Natural killer cell treated with Interleukin-12 subunit alpha and Interleukin-12 subunit beta and Interleukin-15 and Interleukin-18, amount 100 ng/mL, for 72 hours (primary cell): ENCODE data around the gene UBA52. TPM values are rescaled to one million over a fixed set of nuclear protein-coding genes. Genes with fewer than 3 reads are reported as not detected.
A peak's percentile ranks its signal among the peaks of the same experiment; 100 is the strongest.

Experiments
- ATAC-seq, 2 donors: fragments of 150-1000 bp; cut with Tn5 transposase in 1 of 2; sonication (Bioruptor Pico), chemical (Tn5 transposase) in 1 of 2; 2 replicates each; pipeline ENCODE4 v1.10.0; 2021
- DNase-seq: peaks from one replicate; pipeline ENCODE4 v3.0.0; 2022; ENCODE audit warnings: low spot score
- H3K27ac Mint-ChIP-seq, 2 donors: 1 replicate in 1 of 2; 2 replicates in 1 of 2; pipeline ENCODE4 v1.8.0; 2022; ENCODE audit warnings: mixed read lengths in 2 of 2, mild to moderate bottlenecking in 1 of 2, moderate library complexity in 1 of 2
- H3K27me3 Mint-ChIP-seq, 2 donors: 1 replicate in 1 of 2; 2 replicates in 1 of 2; pipeline ENCODE4 v1.8.0; 2022; ENCODE audit warnings: mixed read lengths in 2 of 2
- H3K36me3 Mint-ChIP-seq: one replicate; pipeline ENCODE4 v1.8.0; 2022; ENCODE audit warnings: mixed read lengths
- H3K4me1 Mint-ChIP-seq, 2 donors: 1 replicate in 1 of 2; 2 replicates in 1 of 2; pipeline ENCODE4 v1.8.0; 2022; ENCODE audit warnings: low read depth in 2 of 2, mixed read lengths in 2 of 2, mild to moderate bottlenecking in 1 of 2
- H3K4me3 Mint-ChIP-seq: one replicate; pipeline ENCODE4 v1.8.0; 2022; ENCODE audit warnings: mixed read lengths
- H3K9me3 Mint-ChIP-seq: 2 replicates; pipeline ENCODE4 v1.8.0; 2022; ENCODE audit warnings: mixed read lengths
- total RNA-seq, 2 donors: library from RNA; stranded (reverse); gene quantifications; one replicate each; pipeline ENCODE4 v1.2.3, GENCODE V29; 2022

The UBA52 gene
- total RNA-seq, 2 donors from 2014 or later, result 1,148 to 1,390 TPM

DNA sequence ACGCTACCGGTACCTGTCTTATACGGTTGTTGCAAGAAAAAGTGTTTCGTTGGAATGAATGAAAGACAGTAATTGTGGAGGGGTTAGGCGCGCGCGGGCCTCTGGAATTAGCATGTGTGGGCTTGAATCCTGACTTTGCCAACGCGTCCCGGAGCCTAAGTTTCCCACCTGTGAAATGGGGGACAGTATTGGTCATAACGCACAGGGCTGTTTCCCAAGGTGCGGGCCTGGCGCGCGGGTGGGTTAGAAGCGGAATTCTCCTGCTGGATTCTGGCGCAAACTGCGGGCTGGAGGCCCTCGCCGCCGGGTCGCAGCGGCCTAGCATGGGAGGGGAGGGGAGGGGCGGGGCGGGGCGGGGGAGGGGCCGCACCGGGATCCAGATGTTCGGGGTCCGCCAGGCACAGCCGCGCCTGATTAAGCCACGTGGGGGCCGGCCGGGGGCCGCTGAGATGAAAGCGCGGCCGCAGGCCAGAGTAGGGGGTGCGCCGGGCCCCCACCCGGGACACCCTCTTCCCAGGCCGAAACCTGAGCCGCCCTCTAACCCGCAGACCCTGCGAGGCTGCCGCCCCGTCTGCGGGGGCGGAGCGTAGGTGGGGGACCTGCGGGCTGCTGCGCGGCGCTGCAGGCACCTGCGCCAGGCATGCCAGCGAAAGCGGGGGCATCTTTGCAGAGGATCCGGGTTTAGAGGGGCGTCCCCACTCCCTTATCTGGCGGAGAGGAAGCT lies 39.8 kb downstream of the UBA52 start:
- H3K4me1 Mint-ChIP-seq, result peaks cover 4 to 17% of the 10 kb centered on the region in 2 donors
- no peaks in the 10 kb centered on the region for H3K9me3 Mint-ChIP-seq
- no peak overlapping the region for H3K27ac Mint-ChIP-seq
- no peaks in the 10 kb centered on the region for H3K36me3 Mint-ChIP-seq
- DNase-seq, result no peak
- peaks cover 44 to 60% of the 10 kb centered on the region in 2 donors for H3K27me3 Mint-ChIP-seq
- no peak for ATAC-seq
- no peak overlapping the region for H3K4me3 Mint-ChIP-seq

DNA sequence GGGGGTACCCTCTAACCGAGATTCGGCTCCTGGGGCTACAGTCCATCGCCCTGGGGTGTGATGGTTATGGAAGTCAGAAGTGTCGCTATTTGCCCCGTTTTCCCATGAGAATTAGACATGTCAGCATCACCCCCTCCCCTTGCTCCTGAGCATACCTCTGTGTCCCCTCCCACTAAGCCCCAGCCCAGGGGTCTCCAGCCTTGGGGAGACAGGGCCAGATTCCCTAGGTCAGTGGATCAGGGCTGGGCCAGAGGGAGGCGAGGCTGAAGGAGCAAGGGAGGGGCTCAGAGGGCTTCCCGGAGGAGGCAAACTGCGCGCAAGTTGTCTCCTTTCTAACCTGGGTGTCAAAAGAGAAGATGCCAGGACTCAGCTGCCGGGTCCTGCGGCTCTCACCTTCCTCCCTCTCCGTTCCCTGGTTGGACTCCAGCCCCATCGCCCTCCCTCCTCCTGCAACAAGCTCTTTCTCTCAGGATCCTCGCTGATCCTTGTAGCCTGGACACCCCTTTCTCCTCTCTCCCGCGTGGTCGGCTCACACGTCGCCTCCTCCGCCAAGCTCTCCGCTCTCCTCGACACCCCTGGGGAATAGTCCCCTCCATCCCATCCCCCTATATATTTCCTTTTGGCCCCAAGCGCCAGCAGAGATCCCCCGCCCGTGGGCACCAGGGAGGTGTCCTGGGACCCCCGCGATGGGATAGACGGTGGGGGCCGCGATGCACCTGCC lies 40.6 kb downstream of the UBA52 start:
- no peak for ATAC-seq
- H3K4me1 Mint-ChIP-seq, result peaks cover 4 to 17% of the 10 kb centered on the region in 2 donors
- DNase-seq, result no peak
- H3K4me3 Mint-ChIP-seq, result peak overlapping the region; percentile 56
- no peaks in the 10 kb centered on the region for H3K9me3 Mint-ChIP-seq
- H3K36me3 Mint-ChIP-seq, result no peaks in the 10 kb centered on the region
- H3K27me3 Mint-ChIP-seq, result peaks cover 44 to 60% of the 10 kb centered on the region in 2 donors
- H3K27ac Mint-ChIP-seq, result no peak overlapping the region

DNA sequence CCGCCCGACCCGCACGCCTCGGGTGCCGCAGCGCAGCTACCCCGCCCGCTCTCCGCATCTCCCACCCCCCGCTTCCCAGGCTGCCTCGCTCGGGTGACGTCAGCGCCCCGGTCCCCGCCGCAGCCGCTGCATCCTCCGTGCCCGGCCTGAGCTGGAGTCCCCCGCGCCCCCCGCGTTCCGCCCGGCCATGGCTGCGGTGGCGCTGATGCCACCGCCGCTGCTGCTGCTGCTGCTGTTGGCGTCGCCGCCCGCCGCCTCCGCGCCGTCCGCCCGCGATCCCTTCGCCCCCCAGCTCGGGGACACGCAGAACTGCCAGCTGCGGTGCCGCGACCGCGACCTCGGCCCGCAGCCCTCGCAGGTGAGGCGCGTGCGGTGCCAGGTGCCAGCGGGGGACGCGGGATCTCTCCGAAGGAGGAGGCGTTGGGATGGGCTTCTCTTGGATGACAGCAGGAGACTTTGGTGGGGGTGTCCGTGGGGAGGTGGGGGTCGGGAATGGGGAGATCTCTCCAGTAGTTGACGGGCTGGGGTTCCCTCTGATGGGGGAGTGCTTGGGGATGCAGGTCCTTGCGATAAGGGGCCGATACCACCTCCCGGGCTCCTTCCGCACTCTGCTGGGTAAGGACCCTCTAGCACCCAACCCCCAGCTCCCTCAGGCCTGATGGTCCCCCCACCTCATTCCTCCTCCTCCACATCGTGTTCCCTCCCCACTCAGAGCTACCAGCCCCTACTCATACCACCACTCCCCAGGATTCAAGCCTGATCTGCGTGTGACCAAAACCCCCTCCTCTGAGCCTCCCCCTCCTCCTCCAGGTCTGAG lies 41.3 kb downstream of the UBA52 start, which contains the start of gene TMEM59L:
Gene TMEM59L, plus strand, starts transcription at position 99 of the 817 bp plus-strand sequence. Its CDS starts 89 bp downstream, at position 188.
- Mint-ChIP-seq H3K27me3 (peaks cover 38 to 56% of the 10 kb centered on the region in 2 donors), H3K36me3 (no peaks in the 10 kb centered on the region), H3K9me3 (no peaks in the 10 kb centered on the region), H3K27ac (no peak within 1 kb of the TSS), H3K4me3 (peak within 1 kb of the TSS; percentile 56), H3K4me1 (peaks cover 4 to 14% of the 10 kb centered on the region in 2 donors)
- no peak for DNase-seq
- ATAC-seq, result peak in 1 of 2 donors; percentile 54

DNA sequence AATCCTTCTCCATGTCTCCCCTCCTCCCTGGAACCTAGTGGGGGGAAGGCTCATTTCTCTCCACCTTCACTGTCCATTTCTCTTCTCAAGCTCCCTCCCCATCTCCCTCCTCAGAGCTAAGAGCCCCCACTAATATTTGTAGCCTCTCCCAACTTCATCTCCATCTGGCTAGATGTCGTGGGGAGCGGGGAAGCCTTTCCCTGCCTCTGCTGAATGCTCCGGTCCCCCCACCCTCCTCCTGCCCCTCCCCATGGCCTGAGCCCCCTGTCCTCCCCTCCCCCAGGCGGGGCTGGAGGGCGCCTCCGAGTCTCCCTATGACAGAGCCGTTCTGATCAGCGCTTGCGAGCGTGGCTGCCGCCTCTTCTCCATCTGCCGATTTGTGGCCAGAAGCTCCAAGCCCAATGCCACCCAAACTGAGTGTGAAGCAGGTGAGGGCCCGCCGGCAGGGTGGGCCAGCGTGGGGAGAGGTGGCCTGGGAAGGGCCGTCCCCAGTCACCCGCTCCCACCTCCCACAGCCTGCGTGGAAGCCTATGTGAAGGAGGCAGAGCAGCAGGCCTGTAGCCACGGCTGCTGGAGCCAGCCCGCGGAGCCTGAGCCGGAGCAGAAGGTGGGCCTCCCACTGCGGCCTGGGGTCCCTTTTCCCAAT lies 42.1 kb downstream of the UBA52 start:
- Mint-ChIP-seq H3K9me3 (no peaks in the 10 kb centered on the region), H3K4me3 (peak overlapping the region; percentile 17), H3K27ac (no peak overlapping the region), H3K4me1 (peaks cover 4 to 14% of the 10 kb centered on the region in 2 donors), H3K27me3 (peaks cover 35 to 49% of the 10 kb centered on the region in 2 donors), H3K36me3 (no peaks in the 10 kb centered on the region)
- ATAC-seq (no peak), DNase-seq (no peak)

DNA sequence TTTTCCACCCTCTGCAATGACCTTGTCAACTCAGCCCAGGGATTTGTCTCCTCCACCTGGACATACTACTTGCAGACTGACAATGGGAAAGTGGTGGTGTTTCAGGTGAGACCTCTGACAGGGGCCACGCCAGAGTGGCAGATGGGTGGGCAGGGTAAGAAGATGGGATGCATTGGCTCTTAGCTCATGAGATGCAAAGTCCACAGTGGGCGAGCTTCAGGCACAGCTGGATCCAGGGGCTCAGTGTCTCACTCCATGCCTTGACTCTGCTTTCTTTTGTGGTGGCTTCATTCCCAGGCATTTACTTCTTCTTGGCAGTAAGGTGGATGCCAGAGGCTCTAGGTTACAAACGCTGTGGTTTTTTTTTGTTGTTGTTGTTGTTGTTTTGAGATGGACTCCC lies 44.4 kb downstream of the UBA52 start:
- Mint-ChIP-seq H3K9me3 (no peaks in the 10 kb centered on the region), H3K4me1 (peaks cover 2 to 13% of the 10 kb centered on the region in 2 donors), H3K27ac (no peak overlapping the region), H3K36me3 (no peaks in the 10 kb centered on the region), H3K4me3 (no peak overlapping the region), H3K27me3 (peaks cover 24 to 36% of the 10 kb centered on the region in 2 donors)
- ATAC-seq (no peak), DNase-seq (no peak)

DNA sequence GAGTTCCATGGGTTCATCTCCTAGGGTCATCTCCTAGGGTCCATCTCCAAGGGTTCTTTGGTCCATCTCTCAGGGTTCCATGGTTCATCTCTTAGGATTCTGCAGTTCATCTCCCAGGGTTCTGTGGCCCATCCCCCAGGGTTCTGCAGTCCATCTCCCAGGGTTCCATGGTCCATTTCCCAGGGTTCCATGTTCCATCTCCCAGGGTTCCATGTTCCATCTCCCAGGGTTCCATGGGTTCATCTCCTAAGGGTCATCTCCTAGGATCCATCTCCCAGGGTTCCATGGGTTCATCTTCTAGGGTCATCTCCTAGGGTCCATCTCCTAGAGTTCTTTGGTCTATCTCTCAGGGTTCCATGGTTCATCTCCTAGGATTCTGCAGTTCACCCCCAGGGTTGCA lies 45.9 kb downstream of the UBA52 start:
- ATAC-seq (no peak), DNase-seq (no peak)
- peaks cover 0 to 7% of the 10 kb centered on the region in 2 donors for H3K4me1 Mint-ChIP-seq
- H3K4me3 Mint-ChIP-seq, result no peak overlapping the region
- H3K9me3 Mint-ChIP-seq, result no peaks in the 10 kb centered on the region
- no peaks in the 10 kb centered on the region for H3K36me3 Mint-ChIP-seq
- peaks cover 15 to 26% of the 10 kb centered on the region in 2 donors for H3K27me3 Mint-ChIP-seq
- H3K27ac Mint-ChIP-seq, result no peak overlapping the region

DNA sequence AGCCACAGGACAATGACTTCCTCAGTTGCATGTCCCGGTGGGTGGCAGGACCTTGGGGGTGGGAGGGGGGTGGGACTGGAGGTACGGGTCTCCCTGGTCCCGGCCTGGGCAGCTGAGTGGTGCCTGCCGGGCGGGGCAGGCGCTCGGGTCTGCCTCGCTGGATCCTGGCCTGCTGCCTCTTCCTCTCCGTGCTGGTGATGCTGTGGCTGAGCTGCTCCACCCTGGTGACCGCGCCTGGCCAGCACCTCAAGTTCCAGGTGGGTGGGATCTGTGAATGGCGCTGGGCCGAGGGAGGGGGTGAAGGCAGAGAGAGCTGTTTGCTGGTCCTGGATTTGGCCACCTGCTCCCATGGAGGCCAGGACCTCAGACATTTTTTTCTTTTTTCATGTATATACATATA lies 46.6 kb downstream of the UBA52 start:
- Mint-ChIP-seq H3K27ac (no peak overlapping the region), H3K4me1 (peaks cover 0 to 6% of the 10 kb centered on the region in 2 donors), H3K36me3 (no peaks in the 10 kb centered on the region), H3K4me3 (no peak overlapping the region), H3K9me3 (no peaks in the 10 kb centered on the region), H3K27me3 (peaks cover 13 to 23% of the 10 kb centered on the region in 2 donors)
- DNase-seq (no peak), ATAC-seq (no peak)

DNA sequence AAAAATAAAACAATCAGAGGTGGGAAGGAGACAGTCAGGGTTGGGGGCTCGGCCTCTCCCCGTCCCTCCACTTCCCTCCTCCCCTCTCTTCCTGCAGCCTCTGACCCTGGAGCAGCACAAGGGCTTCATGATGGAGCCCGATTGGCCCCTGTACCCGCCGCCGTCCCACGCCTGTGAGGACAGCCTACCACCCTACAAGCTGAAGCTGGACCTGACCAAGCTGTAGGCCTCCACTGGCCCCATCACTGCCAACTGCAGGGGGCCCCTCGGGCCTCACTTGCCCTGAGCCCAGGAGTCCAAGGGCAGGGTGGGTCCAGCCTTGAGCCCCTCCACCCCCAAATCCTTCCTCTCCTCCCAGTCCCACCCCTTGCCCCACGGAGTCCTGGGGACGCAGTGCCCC lies 48.7 kb downstream of the UBA52 start:
- DNase-seq, result no peak
- no peaks in the 10 kb centered on the region for H3K9me3 Mint-ChIP-seq

DNA sequence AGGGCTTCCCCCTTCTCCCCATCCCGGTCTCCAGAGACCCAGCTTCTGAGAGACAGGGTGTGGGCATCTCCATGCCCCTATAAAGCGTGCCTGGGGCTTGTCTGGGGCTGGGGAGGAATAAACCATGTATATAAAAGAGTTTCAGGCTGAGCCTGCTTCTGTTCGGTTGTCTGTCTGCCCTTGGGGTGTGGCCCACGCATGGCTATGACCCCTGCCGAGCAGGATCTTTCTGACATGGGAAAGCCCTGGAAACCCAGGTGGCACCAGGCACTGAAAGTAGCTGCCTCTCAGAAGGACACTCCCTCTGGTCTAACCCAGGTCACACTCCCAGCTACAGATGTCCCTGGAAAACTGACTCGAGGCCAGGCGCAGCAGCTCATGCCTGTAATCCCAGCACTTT lies 49.2 kb downstream of the UBA52 start:
- Mint-ChIP-seq H3K36me3 (no peaks in the 10 kb centered on the region), H3K27ac (no peak overlapping the region), H3K4me3 (no peak overlapping the region), H3K27me3 (no peaks in the 10 kb centered on the region), H3K4me1 (no peaks in the 10 kb centered on the region), H3K9me3 (no peaks in the 10 kb centered on the region)
- ATAC-seq, result peak in 1 of 2 donors; percentile 22
- no peak for DNase-seq

More for the DNA sequence above, 48.7 kb downstream of the UBA52 start:
- Mint-ChIP-seq H3K4me1 (no peaks in the 10 kb centered on the region), H3K27ac (no peak overlapping the region), H3K36me3 (no peaks in the 10 kb centered on the region), H3K27me3 (peaks cover 0 to 2% of the 10 kb centered on the region in 2 donors), H3K4me3 (no peak overlapping the region)
- peak in 1 of 2 donors; percentile 36 for ATAC-seq

DNA sequence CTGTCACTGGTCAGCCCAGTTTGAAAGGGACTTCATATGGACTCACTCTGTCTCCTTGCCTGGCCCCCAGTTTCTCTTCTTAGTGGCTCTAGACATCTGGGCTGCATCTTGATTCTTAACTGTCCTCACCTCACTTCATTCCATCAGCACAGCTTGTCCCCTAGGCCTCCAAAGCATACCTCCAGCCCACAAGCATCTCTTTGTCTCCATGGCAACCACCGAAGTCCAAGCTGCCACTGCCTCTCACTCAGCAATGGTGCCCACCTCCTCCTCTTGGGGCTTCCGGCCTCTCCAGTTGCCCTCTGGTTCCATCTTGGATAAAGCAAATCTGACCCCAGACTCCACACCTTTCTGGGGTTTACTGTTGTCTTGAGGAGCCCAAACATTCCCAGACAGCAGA lies 55.2 kb downstream of the UBA52 start:
- Mint-ChIP-seq H3K9me3 (no peaks in the 10 kb centered on the region), H3K27me3 (peaks cover 4 to 6% of the 10 kb centered on the region in 2 donors), H3K36me3 (no peaks in the 10 kb centered on the region), H3K4me1 (no peaks in the 10 kb centered on the region), H3K27ac (no peak overlapping the region), H3K4me3 (no peak overlapping the region)
- ATAC-seq (no peak), DNase-seq (no peak)

Other genes with a start within 250 kb of the UBA52 start
- gene LSM4, start 248.8 kb upstream of the UBA52 start, total RNA-seq, result 100 to 1,000 TPM; 153 to 223 TPM
- gene PGPEP1, start 231.3 kb upstream of the UBA52 start, total RNA-seq, result 10 to 100 TPM; 42.1 to 50.7 TPM
- under 1 TPM in 1 of 2 donors, not detected in 1; 0.71 TPM for gene GDF15, start 185.7 kb upstream of the UBA52 start, total RNA-seq
- gene LRRC25, start 174.2 kb upstream of the UBA52 start, total RNA-seq, result not detected
- 100 to 1,000 TPM; 112 to 271 TPM for gene SSBP4, start 152.5 kb upstream of the UBA52 start, total RNA-seq
- gene ISYNA1, start 133.7 kb upstream of the UBA52 start, total RNA-seq, result 10 to 100 TPM; 19.0 to 25.6 TPM
- 10 to 100 TPM; 52.3 to 75.2 TPM for gene ELL, start 49.8 kb upstream of the UBA52 start, total RNA-seq
- gene FKBP8, start 28.3 kb upstream of the UBA52 start, total RNA-seq, result 100 to 1,000 TPM; 199 to 208 TPM
- gene KXD1, start 14.0 kb upstream of the UBA52 start, total RNA-seq, result 100 to 1,000 TPM; 105 to 144 TPM
- 100 to 1,000 TPM in 1 of 2 donors, 10 to 100 TPM in 1; 81.5 to 104 TPM for gene REX1BD, start 16.9 kb downstream of the UBA52 start, total RNA-seq
- not detected for gene CRLF1, start 34.9 kb downstream of the UBA52 start, total RNA-seq
- not detected for gene TMEM59L, start 41.0 kb downstream of the UBA52 start, total RNA-seq
- 10 to 100 TPM; 11.6 to 18.3 TPM for gene KLHL26, start 65.2 kb downstream of the UBA52 start, total RNA-seq
- gene CRTC1, start 111.8 kb downstream of the UBA52 start, total RNA-seq, result 1 to 10 TPM; 7.6 to 9.3 TPM
- gene COMP, start 219.4 kb downstream of the UBA52 start, total RNA-seq, result not detected